GM04504 (cell line): ENCODE measurements around the gene PDSS2.
"Not testable (repeated sequence)": the region's sequence is repeated elsewhere in the genome, so short reads cannot be mapped to it uniquely, and the experiment has no call there.

ENCODE experiments used
- DNase-seq: peaks from one replicate; pipeline ENCODE4 v3.0.0-alpha.2; 2012; ENCODE audit warnings: low read depth

The PDSS2 gene

GRCh38 chr6:107161521-107161920 lies 297.8 kb downstream of the PDSS2 start:
- DNase-seq: no peak

DNA sequence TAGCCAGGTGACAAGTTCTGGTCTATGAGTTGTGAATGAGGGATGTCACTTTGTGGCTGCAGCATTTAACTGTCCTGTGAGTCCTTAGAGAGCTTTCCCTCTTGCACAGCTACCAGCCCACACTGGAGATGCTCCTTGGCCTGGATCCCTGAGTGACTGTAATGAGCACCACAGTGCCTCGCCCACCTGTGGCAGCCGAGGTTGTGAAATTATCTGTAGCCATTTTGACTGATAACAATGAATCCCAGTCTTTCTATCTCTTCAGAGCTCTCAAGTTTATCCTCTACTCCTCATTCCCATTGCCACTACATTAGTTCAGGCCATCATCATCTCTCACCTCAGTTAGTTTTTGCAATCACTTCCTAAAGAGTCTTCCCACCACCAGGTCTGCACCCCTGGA lies 302.7 kb downstream of the PDSS2 start:
- DNase-seq: no peak

GRCh38 chr6:107154801-107155160 lies 304.6 kb downstream of the PDSS2 start:
- no peak for DNase-seq

DNA sequence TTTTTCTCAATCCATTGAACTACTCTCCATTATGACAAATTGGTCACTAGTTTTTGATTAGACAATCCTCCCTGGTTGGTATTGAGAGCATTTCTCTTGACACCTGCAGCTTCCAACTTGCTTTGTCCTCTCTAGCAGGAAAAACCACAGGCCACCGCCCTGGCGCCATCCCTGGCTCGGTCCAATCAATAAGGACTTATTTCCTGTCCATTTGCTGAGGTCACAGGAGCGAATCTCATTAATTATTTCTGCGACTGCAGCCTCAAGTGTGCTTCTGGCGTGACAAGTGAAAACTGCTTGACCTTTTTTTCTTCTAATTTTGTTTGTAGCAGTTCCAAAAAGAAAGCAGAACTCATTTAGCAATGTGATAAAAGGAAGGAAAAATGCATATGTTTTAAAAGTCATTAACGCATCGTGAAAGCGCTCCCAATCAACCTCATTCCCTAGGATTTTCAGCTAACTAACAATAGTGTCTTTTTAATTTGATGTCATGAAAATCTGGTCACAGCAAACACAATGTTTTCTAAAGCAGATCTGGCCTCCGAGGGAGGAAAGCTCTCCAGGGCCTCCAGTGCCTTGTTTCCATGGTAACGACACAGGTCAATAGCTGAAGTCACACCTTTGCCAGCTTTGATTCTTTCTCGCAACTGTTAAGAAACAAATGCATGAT lies 305.1 kb downstream of the PDSS2 start:
- DNase-seq: no peak

DNA sequence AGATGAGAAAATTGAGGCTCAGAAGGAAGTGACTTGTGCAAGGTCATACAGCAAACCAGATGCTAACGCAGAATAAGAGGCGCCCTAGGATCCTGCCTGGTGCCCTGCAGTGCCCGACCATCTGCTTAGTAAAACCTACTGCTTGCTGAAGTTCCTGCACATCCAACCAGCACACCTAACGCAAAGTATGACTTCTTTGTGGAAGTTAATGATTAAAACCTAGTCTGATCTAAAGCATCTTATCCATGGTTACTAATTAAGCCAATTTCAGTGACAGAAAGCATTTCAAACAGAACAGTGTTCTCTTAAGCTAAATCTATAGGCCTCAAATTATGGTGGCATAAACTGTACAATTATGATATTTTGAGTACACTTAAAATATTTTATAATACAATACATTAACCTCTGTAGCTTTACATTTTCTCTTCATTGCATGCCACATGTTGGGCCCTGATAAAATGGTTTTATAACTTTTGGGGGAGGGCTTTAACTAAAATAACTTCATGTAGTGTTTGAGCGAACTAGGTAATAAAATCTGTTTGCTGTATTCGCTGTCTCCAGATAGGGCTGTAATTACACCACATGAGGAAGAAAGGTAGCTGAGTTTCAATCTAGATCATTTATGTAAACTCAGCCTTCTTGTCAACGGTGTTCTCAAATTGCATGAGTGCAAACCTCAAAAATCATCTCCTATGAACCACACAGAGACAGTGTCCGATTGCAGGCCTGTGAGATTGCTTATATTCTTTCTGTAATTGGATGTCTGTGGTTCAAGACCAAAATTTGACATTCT lies 306.5 kb downstream of the PDSS2 start:
- no peak for DNase-seq

- no peak for DNase-seq
These were observed 314.7 kb downstream of the PDSS2 start for GRCh38 chr6:107144666-107145065.

DNA sequence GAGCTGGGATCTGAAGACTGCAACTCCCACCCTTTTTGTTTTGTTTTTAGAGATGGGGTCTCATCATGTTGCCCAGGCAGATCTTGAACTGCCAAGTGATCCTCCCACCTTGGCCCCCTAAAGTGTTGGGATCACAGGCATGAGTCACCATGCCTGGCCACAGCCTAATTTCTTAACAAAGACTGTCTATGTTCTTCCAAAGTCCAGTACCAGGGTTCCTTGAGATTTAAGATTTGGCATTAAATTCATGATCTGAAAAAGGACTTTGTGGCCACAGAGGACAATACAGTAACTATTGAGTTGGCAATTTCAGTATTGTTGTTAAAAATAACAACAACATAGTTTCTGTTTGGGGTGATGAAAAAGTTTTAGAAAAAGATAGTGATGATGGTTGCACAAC lies 315.4 kb downstream of the PDSS2 start:
- no peak for DNase-seq

- no peak for DNase-seq
These were observed 318.8 kb downstream of the PDSS2 start for GRCh38 chr6:107140581-107140980.

DNA sequence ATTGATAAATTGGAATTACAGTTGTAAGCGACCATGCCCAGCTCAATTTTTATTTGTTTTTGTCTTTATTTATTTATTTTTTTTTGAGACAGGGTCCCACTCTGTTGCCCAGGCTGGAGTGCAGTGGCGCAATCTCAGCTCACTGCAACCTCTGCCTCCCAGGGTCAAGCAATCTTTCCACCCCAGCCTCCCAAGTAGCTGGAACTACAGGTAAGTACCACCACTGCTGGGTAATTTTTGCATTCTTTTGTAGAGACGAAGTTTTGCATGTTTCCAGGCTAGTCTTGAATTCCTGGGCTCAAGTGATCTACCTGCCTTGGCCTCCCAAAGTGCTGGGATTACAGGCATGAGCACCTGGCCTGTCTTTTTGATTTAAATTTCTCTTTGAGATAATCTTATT lies 323.0 kb downstream of the PDSS2 start:
- DNase-seq: not testable (repeated sequence)

GRCh38 chr6:107135048-107135680 lies 324.2 kb downstream of the PDSS2 start:
- DNase-seq: not testable (repeated sequence)

DNA sequence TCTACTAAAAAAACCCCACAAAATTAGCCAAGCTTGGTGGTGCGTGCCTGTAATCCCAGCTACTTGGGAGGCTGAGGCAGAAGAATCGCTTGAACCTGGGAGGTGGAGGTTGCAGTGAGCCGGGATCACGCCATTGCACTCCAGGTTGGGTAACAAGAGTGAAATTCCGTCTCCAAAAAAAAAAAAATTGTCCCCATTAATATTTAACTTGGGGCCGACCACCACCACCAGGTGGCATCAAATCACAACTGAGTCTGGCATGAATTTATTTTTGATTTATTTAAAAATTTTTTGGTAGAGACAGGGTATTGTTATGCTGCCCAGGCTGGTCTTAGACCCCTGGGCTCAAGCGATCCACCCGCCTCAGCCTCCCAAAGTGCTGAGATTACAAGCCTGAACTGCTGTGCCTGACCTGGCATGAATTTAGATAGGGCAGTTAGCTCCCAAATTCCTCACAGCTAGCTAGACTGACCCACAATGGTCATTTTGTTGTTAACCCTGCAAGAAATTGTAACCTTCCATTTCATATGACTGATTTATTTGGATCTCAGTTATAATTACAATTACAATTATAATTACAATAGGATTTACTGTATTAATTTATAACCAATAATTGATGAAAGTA lies 326.9 kb downstream of the PDSS2 start:
- no peak for DNase-seq

- DNase-seq: no peak
These were observed 329.9 kb downstream of the PDSS2 start for GRCh38 chr6:107129370-107129925.

- no peak for DNase-seq
These were observed 330.8 kb downstream of the PDSS2 start for GRCh38 chr6:107128577-107128976.

DNA sequence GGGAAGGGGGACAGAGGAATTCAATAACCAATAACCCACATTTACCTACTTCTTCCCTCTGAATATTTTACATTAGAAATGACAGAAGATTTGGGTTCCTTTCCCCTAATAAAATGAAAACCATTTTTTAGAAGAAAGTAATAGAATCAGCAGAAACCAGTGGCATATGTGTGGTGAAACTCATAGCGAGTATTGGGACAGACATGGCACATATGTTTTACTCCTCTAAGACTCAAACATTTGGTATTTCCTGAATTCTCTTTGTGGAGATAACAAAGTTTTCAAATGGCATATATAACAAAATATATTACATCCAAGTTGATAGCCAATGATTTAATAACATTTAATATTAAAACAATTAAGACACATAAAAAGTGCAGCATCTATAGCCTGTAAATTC lies 331.2 kb downstream of the PDSS2 start:
- DNase-seq: no peak

DNA sequence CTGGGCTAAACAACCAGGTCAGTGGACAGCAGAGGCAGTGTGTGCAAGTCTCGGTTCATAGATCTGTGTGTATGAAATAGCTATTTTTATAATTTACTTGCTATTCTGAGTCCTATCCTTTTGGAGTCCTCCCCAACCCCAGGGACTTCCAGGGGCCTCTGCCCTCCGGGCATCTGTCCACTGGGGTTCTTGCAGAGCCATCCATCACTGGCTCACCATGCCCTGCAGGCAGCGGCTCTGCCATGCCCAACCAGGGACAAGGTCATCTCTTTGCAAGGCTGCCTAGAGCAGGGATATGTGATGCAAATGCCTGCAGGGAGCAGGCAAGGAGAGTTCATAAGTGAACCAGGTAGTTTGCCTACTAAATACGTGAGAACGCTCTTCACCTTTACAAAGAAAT lies 333.6 kb downstream of the PDSS2 start:
- DNase-seq: no peak

DNA sequence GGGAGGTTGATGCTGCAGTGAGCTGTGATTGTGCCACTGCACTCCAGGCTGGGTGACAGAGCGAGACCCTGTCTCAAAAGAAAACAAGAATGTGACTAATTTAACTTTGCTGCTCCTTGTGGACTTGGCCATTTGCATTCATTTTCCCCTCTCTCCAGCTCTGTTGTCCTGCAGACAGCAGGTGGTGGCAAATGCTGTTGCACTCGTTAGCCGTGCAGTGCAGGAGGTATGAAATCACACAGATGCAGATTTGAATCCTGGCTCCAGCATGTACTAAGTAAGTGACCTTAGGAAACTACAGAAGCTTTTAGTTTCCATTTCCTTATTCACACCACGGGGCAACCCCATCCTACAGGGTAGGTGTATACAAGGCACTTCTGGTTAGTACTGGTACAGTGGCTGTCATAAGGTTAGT lies 334.4 kb downstream of the PDSS2 start:
- DNase-seq: no peak

DNA sequence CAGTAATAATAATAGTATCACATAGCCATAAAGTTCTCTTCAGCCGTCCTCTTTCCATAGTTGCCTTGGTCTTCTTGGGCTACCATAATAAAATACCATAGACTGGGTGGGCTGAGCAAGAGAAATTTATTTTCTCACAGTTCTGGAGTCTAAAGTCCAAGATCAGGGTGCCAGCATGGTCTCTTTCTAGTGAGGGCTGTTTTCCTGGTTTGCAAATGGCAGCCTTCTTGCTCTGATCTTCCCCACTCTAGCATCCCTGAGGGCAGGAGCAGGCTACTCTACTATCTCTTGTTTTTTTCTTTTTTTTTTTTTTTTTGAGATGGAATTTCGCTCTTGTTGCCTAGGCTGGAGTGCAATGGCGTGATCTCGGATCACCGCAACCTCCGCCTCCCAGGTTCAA lies 335.9 kb downstream of the PDSS2 start:
- no peak for DNase-seq

DNA sequence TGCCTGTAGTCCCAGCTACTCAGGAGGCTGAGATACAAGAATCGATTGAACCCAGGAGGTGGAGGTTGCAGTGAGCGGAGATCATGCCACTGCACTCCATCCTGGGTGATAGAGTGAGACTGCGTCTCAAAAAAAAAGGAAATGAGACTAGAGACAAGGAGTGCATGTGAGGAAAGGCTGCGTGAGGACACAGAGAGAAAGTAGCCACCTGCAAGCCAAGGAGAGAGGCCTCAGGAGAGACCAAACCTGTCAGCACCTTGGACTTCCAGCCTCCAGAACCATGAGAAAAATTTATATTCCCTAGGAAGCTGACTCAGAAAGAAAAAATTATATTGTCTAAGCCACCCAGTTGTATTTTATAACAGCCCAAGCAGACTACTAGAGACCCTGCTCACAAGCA lies 336.6 kb downstream of the PDSS2 start:
- DNase-seq: no peak

DNA sequence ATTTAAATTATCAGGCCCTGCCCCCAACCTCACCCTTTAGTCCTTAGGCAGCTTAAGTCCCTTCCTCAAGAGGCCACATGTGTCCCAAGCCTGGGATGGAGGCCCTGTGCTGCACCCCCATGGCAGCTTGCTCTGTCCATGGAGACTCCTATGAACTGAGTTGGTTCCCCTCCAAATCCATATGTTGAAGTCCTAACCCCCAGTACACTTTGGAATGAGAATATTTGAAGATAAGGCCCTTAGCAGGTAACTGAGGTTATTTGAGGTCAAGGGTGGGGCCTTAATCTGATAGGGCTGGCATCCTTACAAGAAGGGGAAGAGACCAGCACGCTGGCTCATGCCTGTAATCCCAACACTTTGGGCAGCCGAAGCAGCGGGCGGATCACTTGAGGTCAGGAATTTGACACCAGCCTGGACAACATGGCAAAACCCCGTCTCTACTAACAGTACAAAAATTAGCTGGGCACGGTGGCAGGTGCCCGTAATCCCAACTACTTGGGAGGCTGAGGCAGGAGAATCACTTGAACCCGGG lies 337.3 kb downstream of the PDSS2 start:
- DNase-seq: no peak

GRCh38 chr6:107121266-107121665 lies 338.1 kb downstream of the PDSS2 start:
- no peak for DNase-seq

DNA sequence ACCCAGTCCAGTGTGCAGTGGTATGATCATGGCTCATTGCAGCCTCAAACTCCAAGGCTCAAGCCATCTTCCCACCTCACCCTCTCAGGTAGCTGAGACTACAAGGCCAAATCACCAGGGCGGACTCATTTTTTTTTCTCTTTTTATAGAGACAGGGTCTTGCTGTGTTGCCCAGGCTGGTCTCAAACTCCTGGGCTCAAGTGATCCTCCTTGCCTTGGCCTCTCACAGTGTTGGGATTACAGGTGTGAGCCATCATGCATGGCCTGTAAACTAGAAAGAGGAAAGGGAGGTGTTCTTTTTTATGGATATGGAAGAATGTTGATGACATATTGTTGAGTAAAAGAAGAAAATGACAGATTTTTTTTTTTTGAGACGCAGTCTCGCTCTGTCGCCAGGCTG lies 339.0 kb downstream of the PDSS2 start:
- DNase-seq: no peak

GRCh38 chr6:107118976-107119375 lies 340.4 kb downstream of the PDSS2 start:
- DNase-seq: no peak
